NCI-H1694 (cell line): ENCODE results near the gene PSTK.

ENCODE experiments used
- DNase-seq: peaks from one replicate; lab custom pipeline; 2025; lab: John Stamatoyannopoulos, UW

PSTK gene

GRCh38 chr10:122980209-122981065, at the start of gene PSTK:
Gene PSTK (plus strand): TSS chr10:122980401. CDS start chr10:122980480, 79 bp downstream.
- DNase-seq, result peak; percentile 29

- DNase-seq, result no peak
Observed at GRCh38 chr10:122931088-122931906, 48.9 kb upstream of the PSTK start.

- DNase-seq, result no peak
Observed at GRCh38 chr10:122939133-122939855, 40.9 kb upstream of the PSTK start.

- DNase-seq, result no peak
Observed at GRCh38 chr10:122939856-122940543, 40.2 kb upstream of the PSTK start.

GRCh38 chr10:122949296-122949695, 30.9 kb upstream of the PSTK start:
- no peak for DNase-seq

GRCh38 chr10:122953902-122954730, 26.1 kb upstream of the PSTK start, which contains the start of gene C10orf88:
Gene C10orf88 (minus strand): TSS chr10:122954227. CDS start chr10:122954178, 49 bp downstream.
- DNase-seq, result peak; percentile 71

- no peak for DNase-seq
Observed at GRCh38 chr10:122954731-122955050, 25.5 kb upstream of the PSTK start.

- DNase-seq, result no peak
Observed at GRCh38 chr10:122955892-122956291, 24.3 kb upstream of the PSTK start.

- DNase-seq, result no peak
Observed at GRCh38 chr10:122957474-122957873, 22.7 kb upstream of the PSTK start.

GRCh38 chr10:122962405-122962804, 17.8 kb upstream of the PSTK start:
- no peak for DNase-seq

- no peak for DNase-seq
Observed at GRCh38 chr10:122966879-122967278, 13.3 kb upstream of the PSTK start.

GRCh38 chr10:122968698-122969097, 11.5 kb upstream of the PSTK start:
- no peak for DNase-seq

- no peak for DNase-seq
Observed at GRCh38 chr10:122974023-122974422, 6.2 kb upstream of the PSTK start.

GRCh38 chr10:122974543-122975064, 5.6 kb upstream of the PSTK start:
- no peak for DNase-seq

GRCh38 chr10:122981066-122981464, 864 bp downstream of the PSTK start:
- DNase-seq, result no peak

GRCh38 chr10:122983898-122984297, 3.7 kb downstream of the PSTK start:
- DNase-seq, result no peak

- no peak for DNase-seq
Observed at GRCh38 chr10:122984708-122985107, 4.5 kb downstream of the PSTK start.

GRCh38 chr10:122986335-122986734, 6.1 kb downstream of the PSTK start:
- DNase-seq, result no peak

- no peak for DNase-seq
Observed at GRCh38 chr10:122988501-122988900, 8.3 kb downstream of the PSTK start.

GRCh38 chr10:122990278-122990677, 10.1 kb downstream of the PSTK start:
- DNase-seq, result no peak
